HepG2 (cell line): ENCODE results near the gene SPAG4. TPM values are rescaled to one million over a fixed set of nuclear protein-coding genes. Genes with fewer than 3 reads are reported as not detected.

Experiments used
- CBX5 ChIP-seq: sonication (generic); formaldehyde crosslinking; IDR thresholded peaks from 2 replicates; pipeline ENCODE4 v1.4.0; 2020; ENCODE audit warnings: missing genetic modification reagents, borderline replicate concordance
- GZF1 ChIP-seq: sonication (generic); formaldehyde crosslinking; IDR thresholded peaks from 2 replicates; pipeline ENCODE4 v1.5.1; 2020; ENCODE audit warnings: mild to moderate bottlenecking, missing genetic modification reagents
- HNF1B ChIP-seq: sonication (generic); formaldehyde crosslinking; IDR thresholded peaks from 2 replicates; pipeline ENCODE4 v1.5.1; 2020; ENCODE audit warnings: mild to moderate bottlenecking, moderate library complexity, missing genetic modification reagents
- KLF11 ChIP-seq: IDR thresholded peaks from 2 replicates; pipeline ENCODE4 v1.6.1; 2016; ENCODE audit warnings: missing compliant biosample characterization
- KMT2A ChIP-seq: sonication (generic); formaldehyde crosslinking; IDR thresholded peaks from 2 replicates; pipeline ENCODE4 v1.4.0; 2020; ENCODE audit warnings: missing genetic modification reagents
- PAX8 ChIP-seq: sonication (generic); formaldehyde crosslinking; IDR thresholded peaks from 2 replicates; pipeline ENCODE4 v1.8.0; 2022; ENCODE audit warnings: mild to moderate bottlenecking, missing genetic modification reagents, borderline replicate concordance
- PHF20 ChIP-seq: sonication (generic); formaldehyde crosslinking; IDR thresholded peaks from 2 replicates; pipeline ENCODE4 v1.5.0; 2020; ENCODE audit warnings: mild to moderate bottlenecking, missing genetic modification reagents
- SRF ChIP-seq: IDR thresholded peaks from 2 replicates; pipeline ENCODE4 v1.6.1; 2011; ENCODE audit warnings: mild to moderate bottlenecking, low read depth, low read length, moderate library complexity
- SRY ChIP-seq: sonication (generic); formaldehyde crosslinking; IDR thresholded peaks from 2 replicates; pipeline ENCODE4 v1.8.0; 2022; ENCODE audit warnings: mild to moderate bottlenecking, missing genetic modification reagents
- TEAD3 ChIP-seq: optimal IDR thresholded peaks from 2 replicates; pipeline ENCODE3; 2016; ENCODE audit warnings: borderline replicate concordance
- TRIM24 ChIP-seq: sonication (generic); formaldehyde crosslinking; IDR thresholded peaks from 2 replicates; pipeline ENCODE4 v1.8.0; 2022; ENCODE audit warnings: mild to moderate bottlenecking, missing genetic modification reagents
- ZBED4 ChIP-seq: sonication (generic); formaldehyde crosslinking; IDR thresholded peaks from 2 replicates; pipeline ENCODE4 v1.4.0; 2020; ENCODE audit warnings: missing genetic modification reagents, borderline replicate concordance
- ZC3H13 ChIP-seq: sonication (generic); formaldehyde crosslinking; IDR thresholded peaks from 2 replicates; pipeline ENCODE4 v1.8.1; 2023; ENCODE audit warnings: mild to moderate bottlenecking, missing genetic modification reagents, moderate library complexity
- ZC3H4 ChIP-seq: sonication (generic); formaldehyde crosslinking; IDR thresholded peaks from 2 replicates; pipeline ENCODE4 v1.4.0; 2020; ENCODE audit warnings: missing genetic modification reagents, borderline replicate concordance
- ZFP90 ChIP-seq: sonication (generic); formaldehyde crosslinking; IDR thresholded peaks from 2 replicates; pipeline ENCODE4 v1.8.0; 2022; ENCODE audit warnings: missing genetic modification reagents, mild to moderate bottlenecking, inconsistent platforms, borderline replicate concordance
- ZNF251 ChIP-seq: sonication (generic); formaldehyde crosslinking; IDR thresholded peaks from 2 replicates; pipeline ENCODE4 v1.9.0; 2021; ENCODE audit warnings: mild to moderate bottlenecking, missing genetic modification reagents
- ZNF839 ChIP-seq: sonication (generic); formaldehyde crosslinking; IDR thresholded peaks from 2 replicates; pipeline ENCODE4 v1.4.0; 2020; ENCODE audit warnings: missing genetic modification reagents, mild to moderate bottlenecking, borderline replicate concordance
- ZXDC ChIP-seq: sonication (generic); formaldehyde crosslinking; IDR thresholded peaks from 2 replicates; pipeline ENCODE4 v1.5.0; 2020; ENCODE audit warnings: mild to moderate bottlenecking, missing genetic modification reagents
- polyA plus RNA-seq, 8 experiments: library from polyadenylated mRNA; depleted of rRNA in 3 of 8; stranded (reverse) in 7 of 8; unstranded in 1 of 8; fragments of >200 nt; fragmentation: Illumina TruSeq in 4 of 8; extraction: Trizol in 4 of 8; gene quantifications; 2 replicates each; pipeline versions ENCODE4 v1.2.1 to v1.2.3, GENCODE V29; 2011 to 2016; ENCODE audit warnings: low read depth in 4 of 8, missing spikeins in 1 of 8, mixed read lengths in 1 of 8; ENCODE audit not compliant: insufficient read depth in 1 of 8
- total RNA-seq, 5 experiments: library from RNA; depleted of rRNA; stranded (reverse); fragments of >200 nt; fragmentation: Illumina TruSeq; extraction: Trizol; gene quantifications; 2 replicates each; pipeline ENCODE4 v1.2.3, GENCODE V29; 2016; ENCODE audit warnings: low read depth in 1 of 5

The SPAG4 gene
- total and polyA plus RNA-seq, 2 of the 13 experiments (the other 11 are each of a cell fraction or from before 2014, with no cell fraction given): 5.8 to 137 TPM

GRCh38 chr20:35664466-35665206 is 49.0 kb downstream of the SPAG4 start, which contains the start of the genes CPNE1 and RBM12 (continued):
- TF ChIP-seq ZBED4 (CRISPR knock-in tag) (peak; percentile 91; the same call in 1 of the 2 replicates), ZXDC (CRISPR knock-in tag) (no peak; the same call in none of the 2 replicates), ZC3H13 (CRISPR knock-in tag) (peak; percentile 93), ZNF251 (CRISPR knock-in tag) (peak; percentile 53; the same call in 1 of the 2 replicates), TRIM24 (CRISPR knock-in tag) (no peak), SRY (CRISPR knock-in tag) (peak; percentile 99), HNF1B (CRISPR knock-in tag) (peak; percentile 98), PAX8 (CRISPR knock-in tag) (peak; percentile 98; the same call in 1 of the 2 replicates), ZC3H4 (CRISPR knock-in tag) (no peak), TEAD3 (CRISPR knock-in tag) (peak; percentile 90), GZF1 (CRISPR knock-in tag) (peak; percentile 92; the same call in 1 of the 2 replicates), ZNF839 (CRISPR knock-in tag) (peak; percentile 99; the same call in 1 of the 2 replicates), CBX5 (CRISPR knock-in tag) (peak; percentile 76; the same call in 1 of the 2 replicates), KMT2A (peak; percentile 93), PHF20 (CRISPR knock-in tag) (peak; percentile 93), SRF (peak; percentile 52; the same call in 1 of the 2 replicates), KLF11 (peak; percentile 95; the same call in 1 of the 2 replicates), ZFP90 (peak; percentile 96)
